MV-4-11 (cell line): ENCODE data around the gene FGB.

ENCODE experiments used
- DNase-seq: peaks from one replicate; lab custom pipeline; 2025; lab: John Stamatoyannopoulos, UW

Gene FGB

GRCh38 chr4:154562697-154563254, at the start of gene FGB:
FGB (plus strand) TSS chr4:154563011; CDS start chr4:154563019, 8 bp downstream.
- DNase-seq = no peak

GRCh38 chr4:154516318-154517029, 46.3 kb upstream of the FGB start:
- no peak for DNase-seq

DNA sequence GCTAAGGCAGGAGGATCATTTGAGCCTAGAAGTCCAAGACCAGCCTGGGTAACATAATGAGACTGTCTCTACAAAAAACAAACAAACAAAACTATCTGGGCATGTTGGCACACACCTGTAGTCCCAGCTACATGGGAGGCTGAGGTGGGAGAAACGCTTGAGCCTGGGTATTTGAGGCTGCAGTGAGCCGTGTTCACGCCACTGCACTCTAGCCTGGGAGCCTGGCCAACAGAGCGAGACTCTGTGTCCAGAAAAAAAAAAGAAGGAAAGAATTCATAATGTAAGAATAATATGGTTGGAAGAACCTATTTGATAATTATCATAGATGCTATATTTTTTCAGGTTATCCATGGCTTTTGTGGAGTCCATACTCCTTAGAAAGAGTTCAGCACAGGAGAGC, 45.2 kb upstream of the FGB start:
- DNase-seq = no peak

DNA sequence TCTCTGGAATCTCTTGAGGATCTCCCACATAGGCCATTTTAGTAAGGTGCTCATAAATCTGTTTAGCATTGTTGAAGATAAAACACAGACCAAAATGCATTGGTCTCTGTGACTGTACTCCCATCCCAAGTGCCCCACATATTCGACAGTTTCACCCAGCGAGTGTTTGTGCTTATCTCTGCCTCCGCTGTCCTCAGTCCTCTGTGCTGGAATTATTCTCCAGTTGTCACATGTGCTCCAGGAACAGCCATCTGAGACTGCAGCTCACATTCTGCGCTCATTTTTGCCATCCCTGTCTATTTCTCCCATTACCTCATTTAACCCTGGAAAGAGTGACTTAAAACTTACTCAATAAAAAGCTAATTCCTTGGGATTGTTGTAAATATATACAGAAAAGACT, 43.6 kb upstream of the FGB start:
- DNase-seq = no peak

DNA sequence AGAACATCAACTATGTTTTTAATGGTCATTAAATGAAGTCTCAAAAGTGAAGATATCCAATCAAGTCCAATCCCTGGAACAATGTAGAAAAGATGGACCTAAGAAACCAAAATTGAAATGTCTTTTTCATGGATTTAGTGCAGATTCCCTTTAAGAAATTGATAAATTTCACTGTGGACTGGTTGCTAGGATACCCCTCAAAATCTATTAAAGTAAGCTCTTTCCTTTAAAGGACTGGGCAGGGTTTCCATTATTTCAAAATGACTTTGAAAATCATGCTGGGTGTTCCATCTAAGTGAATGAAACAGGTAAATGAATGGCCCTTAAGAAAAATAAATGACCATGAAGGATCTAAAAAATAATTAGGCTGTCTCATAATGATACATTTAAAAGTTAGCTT, 41.2 kb upstream of the FGB start:
- no peak for DNase-seq

- peak; percentile 80 for DNase-seq
Measured at GRCh38 chr4:154526151-154526550, 36.7 kb upstream of the FGB start.

DNA sequence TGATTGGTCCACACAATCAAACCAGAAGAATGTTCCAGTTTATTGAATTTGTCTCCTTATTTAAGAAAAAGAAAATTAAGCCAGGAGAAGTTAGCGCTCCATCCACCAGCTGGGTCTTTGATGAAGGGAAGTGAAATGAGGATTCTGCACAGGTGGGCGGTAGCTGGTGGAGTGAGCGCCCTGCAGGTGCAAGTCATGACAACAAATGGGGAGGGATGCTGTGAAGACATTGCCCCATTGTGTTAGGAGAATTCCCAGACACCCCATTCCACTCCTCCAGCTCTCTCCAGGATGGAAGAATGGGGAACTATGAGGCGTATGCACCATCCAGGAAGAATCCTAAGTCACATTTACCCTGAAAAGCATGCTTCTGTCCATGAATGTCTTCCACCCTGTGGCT, 35.5 kb upstream of the FGB start:
- DNase-seq = no peak

DNA sequence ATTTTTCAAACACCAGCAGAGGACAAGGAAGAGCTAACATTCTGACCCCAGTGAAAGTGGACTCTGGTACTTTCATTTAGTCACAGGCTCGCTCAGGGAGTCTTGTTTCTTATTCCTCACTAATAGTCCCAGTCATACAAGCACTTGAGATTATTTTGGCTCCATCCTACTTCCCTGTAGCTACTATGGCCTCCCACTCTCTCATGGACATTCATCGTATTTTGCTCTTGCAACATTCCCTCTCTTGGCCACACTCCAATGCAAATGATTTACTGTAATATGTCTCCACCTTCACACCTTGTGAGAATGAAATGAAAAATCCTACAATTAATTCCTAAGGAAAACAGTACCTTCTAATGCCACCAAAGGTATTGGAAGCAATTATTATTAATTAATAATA, 33.9 kb upstream of the FGB start:
- DNase-seq = no peak

GRCh38 chr4:154529728-154530519, 32.9 kb upstream of the FGB start:
- no peak for DNase-seq

GRCh38 chr4:154534296-154534695, 28.5 kb upstream of the FGB start:
- no peak for DNase-seq

DNA sequence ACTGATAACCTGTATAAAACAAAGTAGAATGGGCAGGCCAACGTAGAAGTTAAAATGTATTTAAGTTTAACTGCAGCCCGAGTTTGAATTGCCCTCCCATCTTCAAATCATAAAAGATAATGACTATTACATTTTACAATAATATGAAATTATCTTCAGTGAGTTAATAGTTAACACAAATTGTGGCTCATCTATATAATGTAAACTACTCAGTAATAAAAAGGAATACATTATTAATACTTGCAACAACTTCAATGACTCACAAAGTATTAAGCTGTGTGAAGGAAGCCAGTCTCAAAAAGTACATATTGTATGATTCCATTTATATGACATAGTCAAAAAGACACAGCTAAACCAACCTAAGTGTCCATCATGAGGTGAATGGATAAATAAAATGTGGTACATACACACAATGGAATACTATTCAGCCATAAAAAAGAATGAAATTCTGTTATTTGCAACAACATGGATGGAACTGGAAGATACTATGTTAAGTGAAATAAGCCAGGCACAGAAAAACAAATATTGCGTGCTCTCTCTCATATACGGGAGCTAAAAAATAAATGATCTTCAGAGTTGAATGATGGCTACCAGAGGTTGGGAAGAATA, 20.4 kb upstream of the FGB start:
- no peak for DNase-seq

- DNase-seq = no peak
Measured at GRCh38 chr4:154545689-154546088, 17.1 kb upstream of the FGB start.

DNA sequence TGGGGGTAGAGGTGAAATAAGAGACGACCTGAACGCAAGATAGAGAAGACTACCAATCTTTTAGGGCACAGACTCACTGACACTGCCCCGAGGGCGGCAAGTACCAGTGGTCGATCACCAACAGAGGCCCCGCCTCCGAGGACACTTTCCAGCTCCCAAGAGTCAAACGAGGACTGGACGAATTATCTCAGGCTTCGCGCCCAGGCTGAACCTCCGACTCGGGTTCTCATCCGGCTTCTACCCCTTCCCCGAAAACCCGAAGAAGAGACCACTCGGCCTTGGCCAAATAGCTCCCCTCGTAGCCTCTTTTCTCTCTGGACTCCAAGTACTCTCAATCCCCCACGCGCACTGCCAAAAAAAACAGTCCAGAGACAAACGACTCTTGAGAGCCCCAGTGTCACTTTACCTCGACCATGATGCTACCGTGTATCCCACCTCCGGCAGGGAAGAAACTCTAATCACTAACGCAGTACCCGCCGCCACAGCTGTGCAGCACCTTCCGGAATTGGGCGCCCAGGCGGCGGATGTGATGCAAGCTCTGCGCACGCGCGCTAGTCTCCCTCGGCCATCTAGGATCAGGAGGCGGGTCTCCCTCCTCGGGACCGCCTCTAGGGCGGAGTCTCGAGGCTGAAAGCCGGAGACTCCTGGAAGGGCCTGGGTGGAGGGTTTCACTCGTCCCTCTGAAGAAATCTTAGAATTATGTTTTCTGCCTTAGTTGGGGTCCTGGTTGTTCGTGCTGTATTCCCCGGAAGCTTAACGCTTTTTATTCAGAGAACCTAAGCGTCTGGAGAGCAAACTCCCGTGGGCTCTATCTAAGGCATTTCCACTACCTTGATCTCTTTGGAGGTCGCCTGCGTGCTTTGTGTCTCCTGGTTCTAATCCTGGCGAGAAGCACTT, 12.7 kb upstream of the FGB start, which contains the start of gene PLRG1:
Gene PLRG1, minus strand, starts transcription at position 507 of the 897 bp plus-strand sequence. Its CDS starts 92 bp downstream, at position 415.
- peak; percentile 93 for DNase-seq

- peak; percentile 52 for DNase-seq
Measured at GRCh38 chr4:154551872-154552686, 10.7 kb upstream of the FGB start.

DNA sequence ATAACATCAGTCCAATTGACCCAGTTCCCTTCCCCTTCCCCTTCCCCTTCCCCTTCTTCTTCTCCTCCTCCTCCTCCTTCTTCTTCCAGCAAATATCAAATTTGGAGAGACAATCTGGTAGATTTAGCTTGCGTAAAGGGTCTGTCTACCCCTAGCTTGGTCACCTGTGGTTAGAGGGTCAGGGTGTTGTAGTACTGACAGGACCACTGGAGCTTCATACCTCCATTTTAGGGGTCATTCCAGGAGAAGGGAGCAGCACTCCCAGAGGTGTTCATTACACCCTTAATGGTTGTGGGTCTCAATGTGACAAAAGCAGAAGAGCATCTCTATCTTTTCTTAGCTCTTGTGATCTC, 3.7 kb upstream of the FGB start:
- DNase-seq = no peak

GRCh38 chr4:154559494-154560418, 3.1 kb upstream of the FGB start:
- peak; percentile 25 for DNase-seq

DNA sequence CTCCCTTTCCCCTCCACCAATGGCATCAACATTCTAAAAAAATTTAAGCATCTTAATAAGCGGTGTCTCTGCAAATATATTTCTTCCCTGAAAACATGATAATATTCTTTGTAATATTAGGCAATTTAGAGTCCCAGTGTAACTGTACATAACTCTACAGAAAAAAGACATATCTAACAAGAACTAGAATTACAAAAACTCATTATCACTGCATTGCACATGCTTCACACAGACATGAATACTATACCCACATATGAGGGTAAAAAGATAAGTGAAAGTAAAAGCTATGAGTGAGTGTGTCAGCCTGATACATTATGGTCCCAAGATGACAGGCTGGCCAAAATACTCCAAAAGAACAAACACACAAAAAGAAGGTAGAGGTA, 2.4 kb upstream of the FGB start:
- DNase-seq = no peak

GRCh38 chr4:154560824-154561231, 2.0 kb upstream of the FGB start:
- DNase-seq = no peak

DNA sequence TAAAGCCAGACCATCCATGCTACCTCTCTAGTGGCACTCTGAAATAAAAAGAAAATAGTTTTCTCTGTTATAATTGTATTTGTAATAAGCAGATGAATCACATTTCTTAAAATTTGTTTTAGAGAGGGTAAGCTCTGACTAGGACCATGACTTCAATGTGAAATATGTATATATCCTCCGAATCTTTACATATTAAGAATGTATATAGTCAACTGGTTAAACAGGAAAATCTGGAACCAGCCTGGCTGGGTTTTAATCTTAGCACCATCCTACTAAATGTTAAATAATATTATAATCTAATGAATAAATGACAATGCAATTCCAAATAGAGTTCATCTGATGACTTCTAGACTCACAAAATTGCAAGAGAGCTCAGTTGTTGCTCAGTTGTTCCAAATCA, 1.5 kb downstream of the FGB start:
- no peak for DNase-seq

- no peak for DNase-seq
Measured at GRCh38 chr4:154565704-154566103, 2.9 kb downstream of the FGB start.
